Esophagus squamous epithelium (tissue), 4 donors: Measurements from ENCODE around the gene FUT4.

Experiments used
- POLR2A ChIP-seq, 4 donors: fragments of 450-650 bp; IDR thresholded peaks; one replicate each; pipeline ENCODE4 v1.6.1; 2017; ENCODE audit warnings: antibody characterized with exemption in 4 of 4, mild to moderate bottlenecking in 4 of 4, moderate library complexity in 3 of 4
- TF ChIP-seq, protein P1 (sequence below), 6 experiments: fragments of 450-650 bp in 4 of 6; fragments of 200-600 bp in 2 of 6; sonication (generic) in 2 of 6; IDR thresholded peaks; one replicate each; pipeline ENCODE4 v1.5.1; 2016 to 2019; ENCODE audit warnings: antibody characterized with exemption in 6 of 6, mild to moderate bottlenecking in 4 of 6, moderate library complexity in 4 of 6

- TF ChIP-seq, protein P1, sequence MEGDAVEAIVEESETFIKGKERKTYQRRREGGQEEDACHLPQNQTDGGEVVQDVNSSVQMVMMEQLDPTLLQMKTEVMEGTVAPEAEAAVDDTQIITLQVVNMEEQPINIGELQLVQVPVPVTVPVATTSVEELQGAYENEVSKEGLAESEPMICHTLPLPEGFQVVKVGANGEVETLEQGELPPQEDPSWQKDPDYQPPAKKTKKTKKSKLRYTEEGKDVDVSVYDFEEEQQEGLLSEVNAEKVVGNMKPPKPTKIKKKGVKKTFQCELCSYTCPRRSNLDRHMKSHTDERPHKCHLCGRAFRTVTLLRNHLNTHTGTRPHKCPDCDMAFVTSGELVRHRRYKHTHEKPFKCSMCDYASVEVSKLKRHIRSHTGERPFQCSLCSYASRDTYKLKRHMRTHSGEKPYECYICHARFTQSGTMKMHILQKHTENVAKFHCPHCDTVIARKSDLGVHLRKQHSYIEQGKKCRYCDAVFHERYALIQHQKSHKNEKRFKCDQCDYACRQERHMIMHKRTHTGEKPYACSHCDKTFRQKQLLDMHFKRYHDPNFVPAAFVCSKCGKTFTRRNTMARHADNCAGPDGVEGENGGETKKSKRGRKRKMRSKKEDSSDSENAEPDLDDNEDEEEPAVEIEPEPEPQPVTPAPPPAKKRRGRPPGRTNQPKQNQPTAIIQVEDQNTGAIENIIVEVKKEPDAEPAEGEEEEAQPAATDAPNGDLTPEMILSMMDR (IDR thresholded peaks at IDR 0.05) = no peak
- TF ChIP-seq POLR2A (IDR thresholded peaks at IDR 0.05) = no peak
Measured at GRCh38 chr11:94539420-94539819, 4.3 kb upstream of the FUT4 start.
